Astrocyte of the hippocampus (primary cell): ENCODE results near the gene TTC23L.
"Not testable (repeated sequence)": the region's sequence is repeated elsewhere in the genome, so short reads cannot be mapped to it uniquely, and the experiment has no call there.

Experiments used
- DNase-seq: peaks from one replicate; pipeline ENCODE4 v3.0.0; 2011; ENCODE audit warnings: low read depth, low spot score

TTC23L gene

GRCh38 chr5:34919077-34919476 is 80.1 kb downstream of the TTC23L start:
- no peak for DNase-seq

- not testable (repeated sequence) for DNase-seq
Measured at GRCh38 chr5:34923256-34923655, 84.3 kb downstream of the TTC23L start.

- peak; percentile 91 for DNase-seq
Measured at GRCh38 chr5:34923694-34924461, 84.9 kb downstream of the TTC23L start.

GRCh38 chr5:34924462-34924765 is 85.5 kb downstream of the TTC23L start:
- no peak for DNase-seq

- DNase-seq = no peak
Measured at GRCh38 chr5:34926318-34926888, 87.4 kb downstream of the TTC23L start.

- no peak for DNase-seq
Measured at GRCh38 chr5:34927785-34928184, 88.8 kb downstream of the TTC23L start.

GRCh38 chr5:34928267-34928666 is 89.3 kb downstream of the TTC23L start:
- no peak for DNase-seq

GRCh38 chr5:34929134-34929719 is 90.3 kb downstream of the TTC23L start, which contains the start of gene DNAJC21:
TSS of gene DNAJC21 (plus strand) at chr5:34929559. CDS start at chr5:34929820, 261 bp downstream.
- DNase-seq = peak; percentile 99

- peak; percentile 92 for DNase-seq
Measured at GRCh38 chr5:34929720-34930461, 90.9 kb downstream of the TTC23L start.

GRCh38 chr5:34930462-34930844 is 91.5 kb downstream of the TTC23L start:
- no peak for DNase-seq

GRCh38 chr5:34930870-34931269 is 91.9 kb downstream of the TTC23L start:
- no peak for DNase-seq

GRCh38 chr5:34932947-34933346 is 94.0 kb downstream of the TTC23L start:
- DNase-seq = no peak

- DNase-seq = no peak
Measured at GRCh38 chr5:34941936-34942335, 103.0 kb downstream of the TTC23L start.

- no peak for DNase-seq
Measured at GRCh38 chr5:34944044-34944443, 105.1 kb downstream of the TTC23L start.

- no peak for DNase-seq
Measured at GRCh38 chr5:34944460-34945047, 105.6 kb downstream of the TTC23L start.
